Measurements from ENCODE around the gene GOLGA2.

DNA sequence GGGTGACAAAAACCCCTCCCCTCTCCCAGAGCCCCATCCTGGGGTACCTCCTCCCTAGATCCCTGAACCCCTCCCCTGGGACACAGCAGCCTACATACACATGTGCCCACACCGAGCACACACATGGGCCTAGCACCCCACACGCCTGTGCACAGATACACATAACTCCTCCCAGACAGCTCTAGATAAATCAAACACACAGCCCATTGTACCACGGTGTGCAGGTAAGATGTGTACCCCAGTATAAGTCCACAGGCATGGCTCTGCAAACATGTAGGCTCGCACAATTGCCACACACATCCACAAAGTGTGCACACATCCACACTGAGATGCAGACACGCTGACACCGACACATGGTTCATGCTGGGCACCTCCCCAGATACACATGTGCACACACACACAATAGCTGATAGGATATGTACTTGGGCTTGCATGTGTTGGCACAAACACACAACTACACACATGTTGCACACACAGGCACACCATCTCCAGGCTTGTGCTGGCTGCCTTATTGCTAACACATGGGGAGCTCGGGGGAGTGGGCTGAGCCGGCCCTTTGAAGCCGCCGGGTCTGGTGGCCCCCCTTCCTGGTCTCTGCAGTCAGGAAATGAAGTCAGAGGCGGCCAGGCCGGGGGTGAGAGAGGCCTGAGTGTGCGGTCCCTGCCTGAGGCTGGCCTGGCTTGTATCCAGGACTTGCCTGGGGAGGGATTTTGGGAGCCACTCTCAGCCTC is 30.2 kb downstream of the GOLGA2 start:
- TF ChIP-seq, protein P1, sequence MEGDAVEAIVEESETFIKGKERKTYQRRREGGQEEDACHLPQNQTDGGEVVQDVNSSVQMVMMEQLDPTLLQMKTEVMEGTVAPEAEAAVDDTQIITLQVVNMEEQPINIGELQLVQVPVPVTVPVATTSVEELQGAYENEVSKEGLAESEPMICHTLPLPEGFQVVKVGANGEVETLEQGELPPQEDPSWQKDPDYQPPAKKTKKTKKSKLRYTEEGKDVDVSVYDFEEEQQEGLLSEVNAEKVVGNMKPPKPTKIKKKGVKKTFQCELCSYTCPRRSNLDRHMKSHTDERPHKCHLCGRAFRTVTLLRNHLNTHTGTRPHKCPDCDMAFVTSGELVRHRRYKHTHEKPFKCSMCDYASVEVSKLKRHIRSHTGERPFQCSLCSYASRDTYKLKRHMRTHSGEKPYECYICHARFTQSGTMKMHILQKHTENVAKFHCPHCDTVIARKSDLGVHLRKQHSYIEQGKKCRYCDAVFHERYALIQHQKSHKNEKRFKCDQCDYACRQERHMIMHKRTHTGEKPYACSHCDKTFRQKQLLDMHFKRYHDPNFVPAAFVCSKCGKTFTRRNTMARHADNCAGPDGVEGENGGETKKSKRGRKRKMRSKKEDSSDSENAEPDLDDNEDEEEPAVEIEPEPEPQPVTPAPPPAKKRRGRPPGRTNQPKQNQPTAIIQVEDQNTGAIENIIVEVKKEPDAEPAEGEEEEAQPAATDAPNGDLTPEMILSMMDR (conservative IDR thresholded peaks at IDR 0.05; ENCODE audit: low read length): no peak
- no peak for TF ChIP-seq EZH2phosphoT487 (IDR thresholded peaks at IDR 0.05; ENCODE audit: borderline replicate concordance)
